HG03175 (cell line): Measurements from ENCODE around the gene NPTN.
"Not testable (repeated sequence)": the region's sequence is repeated elsewhere in the genome, so short reads cannot be mapped to it uniquely, and the experiment has no call there.

Experiments used
- ATAC-seq: cut with Tn5 transposase; IDR thresholded peaks from one replicate; pipeline ENCODE4 v1.9.1; 2021; ENCODE audit warnings: mild to moderate bottlenecking, moderate library complexity; ENCODE audit not compliant: unreplicated experiment

The NPTN gene

DNA sequence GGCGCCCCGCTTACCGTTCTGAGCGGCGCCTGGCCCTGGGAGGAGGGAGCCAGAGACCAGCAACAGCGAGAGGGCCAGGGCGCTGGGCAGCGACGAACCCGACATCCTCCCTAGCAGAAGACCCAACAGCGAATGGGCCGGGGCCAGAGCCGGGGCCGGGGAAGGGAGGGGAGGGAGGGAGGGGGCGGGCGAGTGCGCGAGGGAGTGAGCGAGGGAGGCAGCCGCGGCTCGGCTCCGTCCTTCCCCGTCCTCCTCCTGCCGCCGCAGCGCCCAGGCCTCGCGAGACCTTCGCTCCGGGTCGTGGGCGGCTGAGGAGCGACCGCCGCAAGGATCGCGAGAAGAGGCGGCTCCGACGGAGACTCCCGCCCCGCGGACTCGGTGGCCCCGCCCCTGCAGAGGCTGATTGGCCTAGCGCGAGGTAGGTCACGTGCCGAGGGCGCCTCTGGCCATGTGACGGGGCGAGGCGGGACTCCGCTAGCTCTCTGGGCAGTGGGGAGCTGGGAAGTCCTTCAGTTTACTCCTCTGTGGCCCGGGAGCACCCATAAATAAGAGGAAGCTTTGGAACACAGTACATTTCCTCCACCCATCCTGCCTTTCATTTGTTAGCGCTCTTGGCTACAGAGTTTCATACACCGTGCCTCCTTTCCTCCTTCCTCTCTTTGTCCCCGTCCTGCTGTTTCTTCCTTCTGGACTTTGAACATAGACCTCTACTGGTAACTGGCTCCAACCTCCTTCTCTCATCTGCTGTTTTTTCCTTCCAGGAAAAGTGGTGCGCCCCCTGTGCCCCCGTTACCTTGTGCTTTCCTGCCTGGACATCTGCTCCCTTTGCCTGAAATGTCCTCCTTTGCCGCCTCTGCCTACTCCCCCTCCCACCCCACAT, at the start of gene NPTN:
TSS of gene NPTN (minus strand) at position 279 of the 880 bp plus-strand sequence. CDS start at position 105, 174 bp downstream.
- peak; percentile 89 for ATAC-seq

- ATAC-seq, result no peak
Observed at GRCh38 chr15:73682600-73683090, 49.5 kb upstream of the NPTN start.

- ATAC-seq, result no peak
Observed at GRCh38 chr15:73681856-73682599, 48.8 kb upstream of the NPTN start.

DNA sequence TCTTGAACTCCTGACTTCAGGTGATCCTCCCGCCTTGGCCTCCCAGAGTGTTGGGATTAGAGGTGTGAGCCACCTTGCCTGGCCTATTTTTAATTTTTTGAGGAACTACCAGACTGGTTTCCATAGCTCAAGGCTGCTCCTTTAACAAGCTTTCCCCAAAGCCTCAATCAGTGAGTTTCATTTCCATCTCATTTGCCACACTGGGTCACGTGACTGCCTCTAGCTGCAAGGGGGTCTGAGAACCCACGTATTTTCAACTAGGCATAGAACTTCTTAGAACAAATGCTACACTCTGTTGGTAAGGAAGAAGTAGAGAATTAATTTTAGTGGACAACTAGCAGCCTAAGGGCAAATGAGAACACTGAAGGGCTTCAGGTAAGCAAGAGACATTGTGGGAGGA, 47.9 kb upstream of the NPTN start:
- ATAC-seq, result no peak

- no peak for ATAC-seq
Observed at GRCh38 chr15:73680549-73680948, 47.4 kb upstream of the NPTN start.

GRCh38 chr15:73679964-73680363, 46.8 kb upstream of the NPTN start:
- ATAC-seq, result no peak

GRCh38 chr15:73679180-73679579, 46.0 kb upstream of the NPTN start:
- no peak for ATAC-seq

DNA sequence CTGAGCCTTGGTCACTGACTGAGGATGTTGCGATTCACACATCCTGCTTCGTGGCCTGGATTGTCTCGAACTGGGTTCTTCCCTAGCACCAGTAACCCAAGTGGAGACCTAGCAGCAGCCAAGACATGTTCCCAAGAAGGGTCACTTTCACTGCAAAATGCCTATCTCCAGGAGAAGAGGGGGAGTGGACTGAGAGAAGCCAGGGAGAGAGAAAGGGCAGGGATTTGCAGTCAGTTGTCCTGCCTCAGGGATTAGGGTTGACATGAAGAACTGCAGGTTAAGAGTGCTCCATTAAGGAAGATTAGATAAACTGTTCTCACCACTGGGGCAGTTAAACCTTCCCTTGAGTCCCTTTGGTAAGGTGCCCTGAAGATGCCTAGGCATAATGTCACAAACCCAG, 45.3 kb upstream of the NPTN start:
- ATAC-seq, result no peak

- ATAC-seq, result no peak
Observed at GRCh38 chr15:73677733-73678132, 44.5 kb upstream of the NPTN start.

- no peak for ATAC-seq
Observed at GRCh38 chr15:73677146-73677607, 44.0 kb upstream of the NPTN start.

DNA sequence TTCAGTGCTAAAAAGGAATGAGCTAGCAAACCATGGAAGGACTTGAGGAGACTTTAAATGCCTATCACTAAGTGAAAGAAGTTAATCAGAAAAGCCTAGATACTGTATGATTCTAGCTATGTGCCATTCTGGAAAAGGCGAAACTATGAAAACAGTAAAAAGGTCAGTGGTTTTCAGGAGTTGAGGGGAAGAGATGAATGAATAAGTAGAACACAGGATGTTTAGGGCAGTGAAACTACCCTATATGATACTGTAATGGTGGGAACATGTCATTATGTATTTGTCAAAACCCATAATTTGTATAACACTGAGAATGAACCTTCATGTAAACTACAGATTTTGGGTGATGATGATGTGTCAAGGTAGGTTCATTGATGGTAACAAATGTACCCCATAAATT, 41.4 kb upstream of the NPTN start:
- ATAC-seq, result no peak

GRCh38 chr15:73660455-73660854, 27.3 kb upstream of the NPTN start:
- no peak for ATAC-seq

- ATAC-seq, result no peak
Observed at GRCh38 chr15:73658645-73659044, 25.5 kb upstream of the NPTN start.

DNA sequence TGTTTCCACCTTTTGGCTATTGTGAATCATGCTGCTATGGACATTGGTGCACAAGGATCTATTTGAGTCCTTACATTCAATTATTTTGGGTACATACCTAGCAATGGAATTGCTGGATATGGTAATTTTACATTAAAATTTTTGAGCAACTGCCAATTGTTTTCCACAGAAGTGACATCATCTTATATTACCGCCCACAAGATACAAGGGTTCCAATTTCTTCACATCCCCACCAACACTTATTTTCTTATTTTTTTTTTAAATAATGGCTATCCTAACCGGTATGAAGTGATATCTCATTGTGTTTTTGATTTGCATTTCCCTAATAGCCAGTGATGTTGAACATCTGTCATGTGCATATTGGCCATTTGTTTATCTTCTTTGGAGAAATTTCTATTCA, 22.5 kb upstream of the NPTN start:
- ATAC-seq, result no peak

- no peak for ATAC-seq
Observed at GRCh38 chr15:73654659-73655058, 21.5 kb upstream of the NPTN start.

- no peak for ATAC-seq
Observed at GRCh38 chr15:73650416-73651126, 17.4 kb upstream of the NPTN start.

GRCh38 chr15:73648014-73648295, 14.8 kb upstream of the NPTN start:
- ATAC-seq, result no peak

DNA sequence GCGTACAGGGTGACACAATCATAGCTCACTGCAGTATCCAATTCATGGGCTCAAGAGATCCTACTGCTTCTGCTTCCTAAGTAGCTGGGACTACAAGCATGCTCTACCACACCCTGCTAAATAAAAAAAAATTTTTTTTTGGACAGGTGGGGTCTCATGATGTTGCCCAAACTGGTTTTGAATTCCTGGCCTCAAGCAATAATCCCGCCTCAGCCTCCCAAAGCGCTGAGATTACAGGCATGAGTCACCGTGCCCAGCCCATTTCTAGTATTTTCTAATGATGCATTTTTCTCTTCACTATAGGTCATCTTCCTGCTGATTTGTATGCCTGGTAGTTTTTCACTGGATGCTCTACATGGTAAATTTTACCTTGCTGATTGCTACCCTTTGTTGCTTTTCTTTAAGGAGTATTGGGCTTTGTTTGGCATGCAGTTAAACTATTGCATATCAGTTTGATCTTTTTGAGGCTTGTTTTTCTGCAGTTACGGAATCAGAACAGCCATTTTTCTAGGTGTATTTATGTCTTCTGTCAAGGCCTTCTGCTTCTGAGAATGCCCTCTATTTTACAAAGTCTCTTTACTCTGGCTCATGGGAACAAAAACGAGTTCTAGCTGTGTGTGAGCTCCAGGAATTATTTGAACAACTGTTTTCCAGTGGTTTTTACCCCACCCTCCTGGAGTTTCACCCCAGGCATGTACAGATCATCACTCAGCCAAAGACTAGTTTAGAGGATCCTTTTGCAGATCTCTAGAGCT, 14.2 kb upstream of the NPTN start:
- no peak for ATAC-seq

- not testable (repeated sequence) for ATAC-seq
Observed at GRCh38 chr15:73639464-73639863, 6.3 kb upstream of the NPTN start.

DNA sequence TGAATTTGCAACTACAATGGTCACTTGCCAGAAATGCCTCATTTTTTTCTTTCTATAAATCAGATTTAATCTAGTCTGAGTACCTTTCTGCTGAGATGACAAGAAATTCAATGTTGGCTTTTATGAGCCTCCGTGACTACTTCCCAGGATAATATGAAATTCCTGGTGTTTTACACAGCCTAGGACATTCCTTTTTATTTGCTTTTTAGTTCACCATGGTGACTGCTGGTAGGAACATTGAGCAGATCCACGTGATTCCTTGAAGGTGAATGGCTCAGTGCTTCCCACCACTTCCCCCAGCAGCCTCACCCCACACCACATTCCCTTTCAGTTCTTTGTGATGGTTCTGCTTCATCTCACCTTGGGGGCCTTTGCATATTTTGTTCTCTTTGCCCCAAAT, 4.3 kb upstream of the NPTN start:
- ATAC-seq, result no peak
